COR-L47 (cell line): ENCODE results near the gene OR1L8.
"Not testable (repeated sequence)": the region's sequence is repeated elsewhere in the genome, so short reads cannot be mapped to it uniquely, and the experiment has no call there.

Experiments used
- DNase-seq: peaks from one replicate; lab custom pipeline; 2025; lab: John Stamatoyannopoulos, UW

OR1L8 gene, protein sequence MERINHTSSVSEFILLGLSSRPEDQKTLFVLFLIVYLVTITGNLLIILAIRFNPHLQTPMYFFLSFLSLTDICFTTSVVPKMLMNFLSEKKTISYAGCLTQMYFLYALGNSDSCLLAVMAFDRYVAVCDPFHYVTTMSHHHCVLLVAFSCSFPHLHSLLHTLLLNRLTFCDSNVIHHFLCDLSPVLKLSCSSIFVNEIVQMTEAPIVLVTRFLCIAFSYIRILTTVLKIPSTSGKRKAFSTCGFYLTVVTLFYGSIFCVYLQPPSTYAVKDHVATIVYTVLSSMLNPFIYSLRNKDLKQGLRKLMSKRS

DNA sequence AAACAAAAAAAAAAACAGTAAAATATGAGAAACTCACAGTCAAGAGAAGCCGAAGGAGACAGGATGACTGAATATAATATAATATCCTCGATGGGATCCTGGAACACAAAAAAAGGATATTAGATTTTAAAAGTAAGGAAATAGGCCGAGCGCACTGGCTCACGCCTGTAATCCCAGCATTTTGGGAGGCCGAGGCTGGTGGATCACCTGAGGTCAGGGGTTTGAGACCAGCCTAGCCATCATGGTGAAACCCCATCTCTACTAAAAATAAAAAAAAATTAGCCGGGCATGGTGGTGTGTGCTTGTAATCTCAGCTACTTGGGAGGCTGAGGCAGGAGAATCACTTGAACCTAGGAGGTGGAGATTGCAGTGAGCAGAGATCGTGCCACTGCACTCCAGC, at the start of gene OR1L8:
Gene OR1L8, minus strand, starts transcription at position 101 of the 400 bp plus-strand sequence. CDS start 14,907 bp downstream, outside the sequence.
- not testable (repeated sequence) for DNase-seq

DNA sequence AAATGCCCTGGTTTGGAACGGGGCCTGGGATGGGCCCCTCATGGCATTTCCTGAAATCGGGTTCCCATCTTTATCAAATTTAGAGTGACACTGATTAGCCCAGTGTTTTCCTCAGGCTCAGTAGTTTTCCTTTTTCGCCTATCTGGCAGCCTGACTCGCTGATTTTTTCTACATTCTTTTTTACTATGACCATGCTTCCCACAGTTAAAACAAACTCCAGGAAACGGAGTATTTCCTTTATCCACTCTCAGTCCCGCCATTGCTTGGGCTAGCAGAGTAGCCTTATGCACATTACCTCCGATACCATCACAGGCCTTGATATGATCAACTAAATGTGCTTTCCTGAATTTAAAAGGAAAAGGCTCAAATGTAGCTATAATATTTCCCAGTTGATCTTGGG, 36.8 kb upstream of the OR1L8 start:
- no peak for DNase-seq

DNA sequence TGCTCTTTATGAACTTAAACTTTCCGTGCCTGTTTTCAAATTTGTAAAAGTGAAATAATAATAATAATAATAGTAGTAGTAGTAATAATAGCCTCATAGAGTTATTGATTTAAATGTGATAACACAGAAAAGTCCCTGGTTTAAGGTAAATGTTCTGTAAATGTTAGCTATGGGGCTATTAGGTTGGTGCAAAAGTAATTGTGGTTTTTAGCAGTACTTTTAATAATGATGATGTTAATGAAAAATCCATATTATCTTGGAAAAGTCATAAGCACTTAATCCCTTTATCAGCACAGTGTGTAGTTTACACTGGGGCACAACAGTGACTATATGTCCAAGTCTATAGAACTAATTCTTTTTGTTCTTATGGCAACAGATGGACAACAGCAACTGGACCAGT, 31.2 kb upstream of the OR1L8 start, which contains the start of gene OR1Q1:
Gene OR1Q1, plus strand, starts transcription at position 377 of the 400 bp plus-strand sequence. Its CDS starts 0 bp downstream, at position 377.
- no peak for DNase-seq

DNA sequence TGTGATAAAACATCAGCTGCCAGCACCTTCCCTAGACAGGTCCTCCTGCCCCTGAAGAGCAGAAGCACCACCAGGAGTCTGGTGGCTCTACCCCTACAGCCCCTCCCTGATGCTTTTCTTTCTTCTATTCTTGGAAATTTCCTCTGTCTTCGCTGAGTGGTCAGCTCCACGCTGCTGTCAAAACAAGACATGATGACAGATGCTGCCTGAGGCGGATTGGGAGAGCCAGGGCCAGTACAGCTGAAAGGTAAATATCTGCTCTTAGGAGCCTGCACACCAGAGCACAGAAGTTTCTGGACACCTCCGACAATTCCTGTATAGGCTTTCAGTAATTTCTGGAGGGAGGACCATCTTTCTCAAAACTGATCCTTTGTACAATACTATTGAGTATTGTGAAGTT, 26.6 kb upstream of the OR1L8 start:
- DNase-seq: no peak

DNA sequence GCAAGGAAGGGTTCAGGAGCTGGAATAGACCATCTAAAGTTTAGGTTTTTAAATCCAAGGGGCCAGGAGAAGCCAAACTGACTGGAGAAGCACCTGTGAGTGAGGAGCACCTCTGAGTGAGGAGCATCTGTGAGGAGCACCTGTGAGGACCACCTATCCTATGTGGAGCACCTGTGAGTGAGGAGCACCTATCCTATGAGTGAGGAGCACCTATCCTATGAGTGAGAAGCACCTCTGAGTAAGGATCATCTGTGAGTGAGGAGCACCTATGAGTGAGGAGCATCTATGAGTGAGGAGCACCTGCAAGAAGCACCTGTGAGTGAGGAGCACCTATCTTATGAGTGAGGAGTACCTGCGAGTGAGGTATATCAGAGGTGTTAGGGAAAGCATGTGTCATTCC, 23.4 kb upstream of the OR1L8 start:
- no peak for DNase-seq

DNA sequence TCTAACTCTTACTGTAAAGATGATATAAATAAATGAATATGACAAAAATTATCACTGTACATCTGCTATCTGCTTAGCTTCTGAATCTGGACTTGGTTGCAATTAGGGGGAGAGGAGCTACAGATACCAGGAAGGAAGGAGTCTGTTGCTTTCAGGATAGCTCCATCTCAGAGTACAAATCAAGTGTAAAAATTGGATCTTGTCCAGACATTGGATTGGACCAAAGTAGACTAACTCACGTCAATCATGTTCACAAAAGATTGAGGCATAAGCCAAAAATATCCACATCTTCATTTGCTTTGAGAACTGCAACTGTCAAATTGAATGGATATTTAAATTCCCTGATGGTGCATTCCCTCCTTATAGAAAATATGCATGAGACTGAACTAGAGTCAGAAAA, 22.5 kb upstream of the OR1L8 start:
- no peak for DNase-seq

DNA sequence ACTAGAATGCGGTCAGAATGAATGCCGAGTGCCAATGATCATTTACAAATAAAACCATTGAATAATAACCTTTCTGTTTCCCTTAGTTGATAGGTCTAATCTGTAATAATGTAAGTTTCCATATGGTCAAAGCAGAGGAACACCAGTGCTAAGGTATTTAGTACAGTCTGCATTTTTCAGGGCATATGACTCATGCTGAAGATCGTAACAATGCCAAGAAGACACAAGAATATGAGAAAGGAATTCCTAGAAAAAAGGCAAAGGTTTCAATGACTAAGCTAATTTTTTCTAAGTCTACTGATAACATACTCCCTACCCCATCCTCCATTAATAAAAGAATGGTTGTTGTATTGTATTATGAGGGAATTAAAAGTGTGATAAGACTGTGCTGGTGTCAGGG, 2.8 kb downstream of the OR1L8 start:
- DNase-seq: no peak

DNA sequence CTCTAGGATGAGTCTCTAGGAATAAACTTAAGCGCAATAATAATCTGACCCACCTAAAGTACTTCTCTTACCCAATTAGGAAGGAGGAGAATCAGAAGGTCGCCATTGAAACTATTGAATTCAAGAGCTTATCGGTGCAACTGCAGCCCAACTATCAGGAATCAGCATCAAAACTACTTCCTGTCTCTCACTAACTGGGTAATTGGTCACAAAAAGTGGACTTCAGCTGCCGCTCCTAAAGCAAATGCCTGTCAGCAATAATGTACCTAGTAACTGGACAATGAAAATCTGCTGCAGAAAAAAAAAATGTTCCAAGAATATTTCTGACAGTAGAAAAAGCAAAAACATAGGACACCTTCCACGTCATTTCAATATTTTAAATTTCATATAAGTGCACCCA, 3.3 kb downstream of the OR1L8 start:
- DNase-seq: no peak

DNA sequence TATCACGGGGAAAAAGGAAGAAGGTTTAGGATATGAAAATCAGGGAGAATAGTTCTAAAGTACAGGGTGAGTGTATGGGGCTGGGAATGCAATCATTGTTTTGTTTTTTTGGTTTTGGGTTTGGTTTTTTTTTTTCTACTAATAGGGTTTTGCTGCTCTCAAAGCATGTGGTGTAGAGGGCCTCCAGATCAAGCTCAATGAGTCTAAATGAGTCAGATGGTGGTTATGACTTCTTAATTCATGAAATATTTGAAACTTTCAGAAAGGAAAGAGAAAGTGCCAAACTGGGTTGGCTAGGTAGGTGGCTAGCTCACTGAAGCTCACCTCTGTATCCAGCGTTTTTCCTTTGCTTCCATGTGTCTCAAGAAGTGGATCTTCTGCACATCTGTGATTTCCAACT, 10.7 kb downstream of the OR1L8 start:
- DNase-seq: no peak

DNA sequence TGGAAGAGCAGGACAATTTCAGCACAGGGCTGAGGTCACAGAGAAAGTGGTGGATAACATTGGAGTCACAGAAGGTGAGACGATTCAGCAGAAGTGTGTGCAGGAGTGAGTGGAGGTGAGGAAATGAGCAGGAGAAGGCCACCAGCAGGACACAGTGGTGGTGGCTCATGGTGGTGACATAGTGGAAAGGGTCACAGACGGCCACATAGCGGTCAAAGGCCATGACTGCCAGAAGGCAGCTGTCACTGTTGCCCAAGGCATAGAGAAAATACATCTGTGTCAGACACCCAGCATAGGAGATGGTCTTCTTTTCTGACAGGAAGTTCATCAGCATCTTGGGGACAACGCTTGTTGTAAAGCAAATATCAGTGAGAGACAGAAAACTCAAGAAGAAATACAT, 15.3 kb downstream of the OR1L8 start:
- DNase-seq: no peak

DNA sequence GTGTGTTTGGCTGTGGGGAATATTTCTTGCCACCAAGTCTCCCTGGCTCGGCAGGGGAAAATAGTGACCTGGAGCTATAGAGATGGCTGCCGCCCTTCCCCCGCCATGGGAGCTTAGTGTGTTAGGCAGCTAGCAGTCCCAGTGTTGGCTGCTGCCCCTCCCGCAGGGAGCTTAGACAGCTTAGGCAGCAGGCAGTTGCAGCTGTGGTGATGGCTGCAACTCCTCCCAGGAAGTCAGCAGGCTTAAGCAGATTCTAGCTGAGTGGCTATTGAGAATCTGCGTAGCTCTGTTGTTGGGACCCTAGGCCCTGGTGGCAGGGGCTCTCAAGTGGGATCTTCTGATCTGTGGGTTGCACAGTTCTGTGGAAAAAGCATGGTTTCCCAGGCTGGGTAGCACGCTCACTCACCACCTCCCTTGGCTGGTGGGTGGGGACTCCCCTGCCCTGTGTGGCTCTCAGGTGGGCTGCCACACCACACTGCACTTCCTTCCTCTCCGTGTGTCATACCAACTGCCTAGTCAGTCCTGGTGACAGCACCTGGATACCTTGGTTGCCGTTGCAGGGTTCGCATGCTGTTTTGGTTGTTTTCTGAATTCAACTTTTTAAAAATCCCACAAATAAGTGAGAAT, 20.9 kb downstream of the OR1L8 start:
- no peak for DNase-seq

DNA sequence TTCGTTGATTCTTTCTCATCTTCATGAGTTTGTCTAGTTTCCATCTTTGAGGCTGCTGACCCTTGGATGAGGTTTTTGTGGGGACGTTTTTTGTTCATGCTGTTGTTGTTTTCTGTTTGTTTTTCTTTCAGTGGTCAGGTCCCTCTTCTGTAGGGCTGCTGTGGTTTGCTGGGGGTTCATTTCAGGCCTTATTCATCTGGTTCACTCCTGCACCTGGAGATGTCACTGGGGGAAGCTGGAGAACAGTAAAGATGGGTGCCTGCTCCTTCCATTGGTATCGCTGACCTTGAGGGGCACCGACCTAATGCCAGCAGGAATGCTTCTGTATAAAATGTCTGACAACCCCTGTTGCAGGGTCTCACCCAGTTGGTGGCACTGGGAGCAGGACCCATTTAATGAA, 21.7 kb downstream of the OR1L8 start:
- DNase-seq: no peak

DNA sequence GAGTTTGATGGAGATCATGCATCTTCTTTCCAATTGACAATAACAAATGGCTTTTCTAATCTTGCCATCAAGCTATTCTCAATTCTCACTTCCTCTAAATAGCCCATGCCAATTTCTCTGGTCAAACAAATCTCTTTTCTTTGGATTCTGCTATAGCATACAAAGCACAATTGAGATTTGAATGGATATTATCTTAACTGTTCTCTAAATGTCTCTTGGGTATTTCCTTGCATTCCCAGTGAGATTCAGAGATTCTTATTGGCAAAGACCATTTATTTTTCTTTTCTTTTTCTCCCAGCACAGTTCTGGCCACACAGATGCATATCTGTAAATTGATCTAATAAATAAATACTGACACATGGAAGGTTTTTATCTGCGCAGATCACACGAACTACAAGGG, 30.4 kb downstream of the OR1L8 start, which contains the start of gene OR1N2:
Gene OR1N2, plus strand, starts transcription at position 301 of the 400 bp plus-strand sequence. CDS start 100 bp downstream, outside the sequence.
- no peak for DNase-seq

DNA sequence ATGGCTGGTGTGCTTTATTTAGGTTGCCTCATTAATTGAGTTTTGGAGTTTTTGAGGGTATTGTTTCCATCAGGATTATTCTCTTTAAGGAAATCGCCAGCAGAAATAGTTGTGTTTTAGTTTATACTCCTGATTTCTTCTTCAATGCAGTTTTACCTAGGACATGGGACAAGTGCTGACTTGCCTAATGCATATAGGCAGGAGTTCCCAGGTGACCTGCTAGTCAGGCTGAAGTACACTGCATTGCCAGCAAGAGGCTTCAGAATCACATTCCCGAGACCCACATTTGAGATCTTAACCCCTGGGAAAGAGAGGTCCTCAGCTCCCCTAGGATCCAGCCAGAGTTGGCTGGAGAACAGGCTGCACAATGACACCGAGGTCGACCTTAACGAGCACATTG, 31.8 kb downstream of the OR1L8 start:
- DNase-seq: no peak

DNA sequence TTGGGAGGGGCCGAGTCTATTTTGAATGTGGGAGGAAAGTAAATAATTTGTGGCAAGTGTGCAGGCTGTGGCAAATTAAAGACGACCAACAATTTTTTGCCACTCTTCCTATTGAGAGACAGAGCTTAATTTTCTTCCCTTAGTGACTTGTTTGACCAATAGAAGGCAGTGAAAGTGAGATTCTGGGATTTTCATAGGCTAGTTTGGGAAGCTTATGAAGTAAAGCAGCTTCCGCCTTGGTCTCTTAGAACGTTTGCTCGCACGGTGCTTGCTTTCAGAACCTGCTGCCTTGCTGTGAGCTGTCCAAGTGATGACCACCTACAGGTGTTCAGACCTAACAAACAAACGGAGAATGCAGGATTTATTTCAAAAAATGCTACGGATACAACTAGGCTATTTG, 37.0 kb downstream of the OR1L8 start:
- no peak for DNase-seq

DNA sequence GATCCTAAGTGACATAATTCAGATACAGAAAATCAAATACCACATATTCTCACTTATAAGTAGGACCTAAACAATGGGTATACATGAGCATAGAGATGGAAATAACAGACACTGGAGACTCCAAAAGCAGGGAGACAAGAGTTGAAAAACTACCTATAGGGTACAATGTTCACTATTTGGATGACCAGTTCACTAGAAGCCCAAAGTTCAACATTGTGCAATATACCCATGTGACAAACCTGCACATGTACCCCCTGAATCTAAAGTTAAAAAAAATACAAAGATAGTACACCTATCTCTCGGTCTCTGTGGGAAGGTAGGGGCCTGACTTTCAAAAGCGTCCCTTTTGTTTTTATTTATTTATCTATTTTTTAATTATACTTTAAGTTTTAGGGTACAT, 44.4 kb downstream of the OR1L8 start:
- DNase-seq: no peak

DNA sequence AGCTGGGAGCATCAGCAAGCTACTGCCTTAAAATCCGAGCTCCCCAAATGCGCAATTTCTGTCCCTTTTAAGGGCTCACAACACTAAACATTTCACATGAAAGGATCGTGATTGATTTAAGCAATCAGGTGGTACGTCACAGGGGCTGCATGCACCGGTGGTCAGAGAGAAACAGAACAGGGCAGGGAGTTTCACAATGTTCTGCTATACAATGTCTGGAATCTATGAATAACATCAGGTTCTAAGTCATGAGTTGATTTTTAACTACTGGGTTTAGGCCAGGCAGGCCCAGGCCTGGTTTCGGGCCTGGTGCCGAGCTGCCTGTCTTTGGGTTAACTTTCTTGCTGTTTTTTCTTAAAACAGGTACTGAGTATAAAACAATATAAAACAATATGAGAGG, 46.1 kb downstream of the OR1L8 start:
- not testable (repeated sequence) for DNase-seq

DNA sequence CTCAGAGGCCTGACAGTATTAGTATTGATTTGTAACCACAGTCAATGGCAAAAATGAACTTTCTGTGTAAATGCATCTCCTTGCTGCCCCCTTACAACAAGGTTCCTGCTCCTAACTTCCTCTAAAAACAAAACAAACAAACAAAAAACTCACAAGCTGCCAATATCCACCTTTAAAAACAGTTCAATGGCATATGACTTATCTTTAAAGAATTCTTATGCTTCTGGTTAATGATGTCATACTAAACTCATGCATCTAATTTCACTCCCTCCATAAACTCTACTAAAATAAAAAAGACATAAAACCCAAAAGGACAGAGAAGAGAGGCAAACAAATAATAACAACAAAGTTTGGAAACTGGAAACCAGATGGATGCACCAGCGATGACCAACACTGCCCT, 47.0 kb downstream of the OR1L8 start:
- no peak for DNase-seq

DNA sequence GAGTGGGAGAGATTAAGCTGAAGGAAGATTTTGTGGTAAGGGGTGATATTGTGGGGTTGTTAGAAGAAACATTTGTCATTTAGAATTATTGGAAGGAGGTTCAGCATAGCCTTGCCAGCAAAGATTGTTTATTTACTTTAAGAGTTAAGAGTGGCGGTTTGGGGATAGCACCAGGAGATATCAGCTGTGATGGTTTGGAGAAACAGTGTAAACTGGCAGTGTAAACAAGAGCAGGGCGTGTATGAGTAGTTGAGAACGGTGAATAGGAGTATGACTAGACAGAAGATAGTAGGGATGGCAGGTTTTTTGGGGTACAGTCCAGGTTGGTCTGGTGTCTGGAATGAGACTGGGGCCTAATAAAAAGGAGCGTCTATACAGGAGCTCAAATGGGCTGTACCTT, 52.0 kb downstream of the OR1L8 start:
- DNase-seq: not testable (repeated sequence)

DNA sequence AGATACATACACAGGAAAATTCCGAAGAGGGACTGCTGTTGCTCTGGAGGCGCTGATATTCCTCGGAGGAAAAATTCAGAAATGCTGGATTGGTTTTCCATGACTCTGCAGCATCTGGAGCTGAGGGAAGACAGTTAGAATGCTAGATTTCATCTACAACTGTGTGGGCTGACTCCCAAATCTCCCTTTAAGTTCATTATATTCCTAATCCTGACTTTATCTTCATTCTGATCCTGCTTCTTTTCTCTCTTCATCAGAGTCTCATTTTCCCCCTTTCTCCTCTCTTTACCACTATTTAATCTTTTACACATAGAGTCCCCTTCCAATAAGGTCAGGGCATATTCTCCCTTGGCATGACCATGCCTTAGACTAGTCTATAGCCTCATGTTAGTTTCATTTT, 56.0 kb downstream of the OR1L8 start, which contains the start of gene OR1N1:
Gene OR1N1, minus strand, starts transcription at position 101 of the 400 bp plus-strand sequence. Its CDS starts 0 bp downstream, at position 101.
- DNase-seq: no peak

DNA sequence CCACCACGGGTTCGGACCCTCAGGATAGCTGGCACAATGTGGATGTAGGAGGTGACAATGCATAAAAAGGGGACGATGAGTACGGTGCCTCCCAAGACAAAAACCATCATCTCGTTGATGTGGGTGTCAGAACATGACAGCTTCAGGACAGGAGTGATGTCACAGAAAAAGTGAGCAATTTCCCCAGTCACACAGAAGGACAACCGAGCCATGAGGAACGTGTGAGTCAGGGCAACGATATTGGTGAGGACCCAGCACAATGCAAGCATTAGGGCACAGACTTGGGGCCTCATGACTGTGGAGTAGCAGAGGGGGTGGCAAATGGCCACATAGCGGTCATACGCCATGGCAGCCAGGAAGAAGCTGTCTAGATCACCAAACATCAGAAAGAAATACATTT, 56.6 kb downstream of the OR1L8 start:
- no peak for DNase-seq

DNA sequence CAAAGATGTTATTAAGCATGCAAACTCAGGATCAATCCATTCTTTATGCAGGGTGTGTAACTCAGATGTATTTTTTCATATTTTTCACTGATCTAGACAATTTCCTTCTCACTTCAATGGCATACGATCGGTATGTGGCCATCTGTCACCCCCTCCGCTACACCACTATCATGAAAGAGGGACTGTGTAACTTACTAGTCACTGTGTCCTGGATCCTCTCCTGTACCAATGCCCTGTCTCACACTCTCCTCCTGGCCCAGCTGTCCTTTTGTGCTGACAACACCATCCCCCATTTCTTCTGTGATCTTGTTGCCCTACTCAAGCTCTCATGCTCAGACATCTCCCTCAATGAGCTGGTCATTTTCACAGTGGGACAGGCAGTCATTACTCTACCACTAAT, 63.8 kb downstream of the OR1L8 start:
- no peak for DNase-seq

DNA sequence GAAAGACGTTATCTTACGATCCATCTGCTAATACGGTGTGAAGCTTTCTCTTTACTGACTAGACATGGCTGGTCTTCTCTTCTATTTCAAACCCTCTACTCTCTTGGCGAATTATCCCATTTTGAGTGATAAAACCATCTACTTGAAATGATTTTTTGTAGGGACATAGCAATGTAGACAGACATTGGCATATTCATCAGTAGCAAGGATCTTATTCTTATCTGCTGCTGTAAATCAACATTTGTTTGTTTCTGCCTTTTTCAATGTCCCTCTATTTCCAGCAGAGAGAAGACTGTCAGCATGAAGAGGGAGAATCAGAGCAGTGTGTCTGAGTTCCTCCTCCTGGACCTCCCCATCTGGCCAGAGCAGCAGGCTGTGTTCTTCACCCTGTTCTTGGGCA, 64.3 kb downstream of the OR1L8 start, which contains the start of gene OR1J4:
Gene OR1J4, plus strand, starts transcription at position 301 of the 400 bp plus-strand sequence. Its CDS starts 0 bp downstream, at position 301.
- no peak for DNase-seq
